ENCODE results near the gene ARHGAP40. TPM values are rescaled to one million over a fixed set of nuclear protein-coding genes. Genes with fewer than 3 reads are reported as not detected.

Gene ARHGAP40
- total and polyA plus RNA-seq, 2 of the 13 experiments (the other 11 are each of a cell fraction or from before 2014, with no cell fraction given), result 0.75 to 2.1 TPM

GRCh38 chr20:38585404-38586180 lies 16.0 kb upstream of the ARHGAP40 start (continued):
- TF ChIP-seq E2F2 (CRISPR knock-in tag; IDR thresholded peaks at IDR 0.05; ENCODE audit: borderline replicate concordance) (no peak), FOSL2 (CRISPR knock-in tag; IDR thresholded peaks at IDR 0.05) (peak; percentile 80), PBX2 (CRISPR knock-in tag; IDR thresholded peaks at IDR 0.05) (no peak), SRSF4 (IDR thresholded peaks at IDR 0.05; ENCODE audit: low read depth, low read length, poor library complexity, severe bottlenecking) (no peak), RFXANK (CRISPR knock-in tag; IDR thresholded peaks at IDR 0.05) (0 out of 2 replicates have a peak, but pooled peaks have one; percentile 47), RARA (CRISPR knock-in tag; IDR thresholded peaks at IDR 0.05) (peak; percentile 86), HOXA3 (CRISPR knock-in tag; IDR thresholded peaks at IDR 0.05) (peak; percentile 80; the same call in 1 of the 2 replicates), PATZ1 (CRISPR knock-in tag; IDR thresholded peaks at IDR 0.05) (peak; percentile 55; the same call in 1 of the 2 replicates), MED13 (CRISPR knock-in tag; IDR thresholded peaks at IDR 0.05) (no peak), HIC2 (CRISPR knock-in tag; IDR thresholded peaks at IDR 0.05; ENCODE audit: low read depth) (no peak; the same call in 1 of the 2 replicates), CBX2 (IDR thresholded peaks at IDR 0.05; ENCODE audit: low read depth, low read length) (no peak), CBX2 (CRISPR knock-in tag; IDR thresholded peaks at IDR 0.05; ENCODE audit: low read depth) (no peak), TERF1 (CRISPR knock-in tag; IDR thresholded peaks at IDR 0.05) (no peak), ZNF530 (CRISPR knock-in tag; IDR thresholded peaks at IDR 0.05; ENCODE audit: low read depth) (no peak), HOXA7 (CRISPR knock-in tag; IDR thresholded peaks at IDR 0.05) (no peak)
